ENCODE results near the gene C1orf226. TPM values are rescaled to one million over a fixed set of nuclear protein-coding genes. Genes with fewer than 3 reads are reported as not detected.
A peak's percentile ranks its signal among the peaks of the same experiment; 100 is the strongest.

Gene C1orf226
- total and polyA plus RNA-seq, 9 of the 15 experiments (the other 6 are each of a cell fraction or from before 2014, with no cell fraction given), result 0.10 to 1.4 (median 0.47) TPM

GRCh38 chr1:162398999-162399580 lies 17.6 kb downstream of the C1orf226 start:
- H4K20me1 ChIP-seq (replicated peaks; ENCODE audit: control insufficient read depth, insufficient read depth, low read length), result no peaks in the 10 kb centered on the region
- no peak overlapping the region for H3K4me2 ChIP-seq (ENCODE audit: insufficient read depth, low read length)
- intact Hi-C loops (cut with micrococcal nuclease) (loop anchor here (5.0 kb wide), 1 partner anchor 98 kb away; the partner anchor contains the start of gene UHMK1), in situ Hi-C loops (cut with MboI) (no loop called here)
- peak overlapping the region; percentile 51; the same call in 1 of the 2 replicates for H2AFZ ChIP-seq (ENCODE audit: low read depth, low read length)
- FAIRE-seq (no peak), ATAC-seq (peak; percentile 7), DNase-seq (ENCODE audit: extremely low read depth in 1 of 4, low spot score in 3 of 4) (peak in 1 of 4 experiments; percentile 10)
- H3K4me3 ChIP-seq, result no peak overlapping the region
- H3K9me1 ChIP-seq (ENCODE audit: control insufficient read depth, insufficient read depth, low read length), result no peaks in the 10 kb centered on the region
- CTCF ChIA-PET (ENCODE audit: low intra/inter-chr PET ratio), result no interaction called here
- TF ChIP-seq HDAC3 (IDR thresholded peaks at IDR 0.05; ENCODE audit: borderline replicate concordance, partially characterized antibody) (no peak), TSC22D4 (tag; IDR thresholded peaks at IDR 0.05) (no peak), DNMT1 (IDR thresholded peaks at IDR 0.05) (no peak), EZH2 (IDR thresholded peaks at IDR 0.05; ENCODE audit: borderline replicate concordance, low read depth, low read length) (no peak), HBP1 (CRISPR knock-in tag; IDR thresholded peaks at IDR 0.05) (no peak), SREBF1 (IDR thresholded peaks at IDR 0.05; ENCODE audit: borderline replicate concordance, low read depth, low read length) (no peak), ZNF174 (CRISPR knock-in tag; IDR thresholded peaks at IDR 0.05) (no peak), KDM2B (CRISPR knock-in tag; IDR thresholded peaks at IDR 0.05) (no peak)
- 70% methylated on average over 8 of the region's 8 CpGs for WGBS (ENCODE audit: insufficient coverage, low coverage, missing lambda C conversion rate)
- no peaks in the 10 kb centered on the region for H3K9me3 ChIP-seq (replicated peaks; ENCODE audit: control insufficient read depth, insufficient read depth, low read depth, low read length)
- BruUV-seq (replicated peaks), result no TSS peak
- H3K36me3 ChIP-seq (ENCODE audit: control insufficient read depth, insufficient read depth, low read length), result no peaks in the 10 kb centered on the region
- H3K9ac ChIP-seq (ENCODE audit: insufficient read depth in 1 of 2, low read depth in 2 of 2, low read length in 2 of 2), result no peak overlapping the region
- POLR2A ChIA-PET, result interaction anchor here (0.9 to 2.6 kb wide), 5 partner anchors 8 to 162 kb away, joined by 3 to 17 read pairs (median 4); partner anchors contain the start of gene UAP1
- no peak overlapping the region for H3K27ac ChIP-seq (ENCODE audit: extremely low read depth, low read depth, low read length)
- H3K79me2 ChIP-seq (ENCODE audit: control insufficient read depth, insufficient read depth, low read length), result no peaks in the 10 kb centered on the region
- no peaks in the 10 kb centered on the region for H3K27me3 ChIP-seq (ENCODE audit: control insufficient read depth in 2 of 2, insufficient read depth in 2 of 2, low read length in 2 of 2)
- H3K4me1 ChIP-seq (replicated peaks in 1 of 2; ENCODE audit: control insufficient read depth in 2 of 2, insufficient read depth in 2 of 2, low read length in 2 of 2), result peaks cover 11 to 31% of the 10 kb centered on the region in 2 experiments; a peak in 3 of 5 replicates
